Measurements from ENCODE around the gene VHLL. TPM values are rescaled to one million over a fixed set of nuclear protein-coding genes. Genes with fewer than 3 reads are reported as not detected.
"Not testable (repeated sequence)": the region's sequence is repeated elsewhere in the genome, so short reads cannot be mapped to it uniquely, and the experiment has no call there.

Gene VHLL
- total RNA-seq: not detected
- polyA plus RNA-seq: not detected
- long read RNA-seq, donor 1: 0 reads
- long read RNA-seq, donor 2: 0 reads
- long read RNA-seq, donor 3: 0 reads
- long read RNA-seq, donor 4: 0 reads
- long read RNA-seq, donor 5: 0 reads
- long read RNA-seq, donor 6: 0 reads
- long read RNA-seq, donor 7: 0 reads
- long read RNA-seq, donor 8: 0 reads
- long read RNA-seq, donor 9: 0 reads
- long read RNA-seq, donor 10: 0 reads

GRCh38 chr1:156298852-156299357 lies at the start of gene VHLL:
TSS of gene VHLL (minus strand) at chr1:156299307. CDS start at chr1:156299189, 118 bp downstream.
- Histone ChIP-seq H3K9me3 (no peaks in the 10 kb centered on the region), H3K27me3 (no peaks in the 10 kb centered on the region), H3K27ac (no peak within 1 kb of the TSS), H3K4me3 (no peak within 1 kb of the TSS), H3K4me1 (peaks cover 8 to 20% (median 16%) of the 10 kb centered on the region in 4 donors), H3K36me3 (peaks cover 0 to 5% (median 3%) of the 10 kb centered on the region in 4 donors)
- no peak for TF ChIP-seq CTCF (IDR thresholded peaks at IDR 0.05)
- TF ChIP-seq POLR2A (IDR thresholded peaks at IDR 0.05): no peak
- TF ChIP-seq EP300 (IDR thresholded peaks at IDR 0.05): no peak
- no peak for TF ChIP-seq POLR2AphosphoS5 (IDR thresholded peaks at IDR 0.05)
- WGBS, 5 donors: 89 to 94% (median 90%) methylated on average over 15 to 19 of the region's 19 CpGs
- intact Hi-C loops (cut with DNase I; ENCODE audit: low total_unique reads): no loop called here
- DNase-seq: no peak

DNA sequence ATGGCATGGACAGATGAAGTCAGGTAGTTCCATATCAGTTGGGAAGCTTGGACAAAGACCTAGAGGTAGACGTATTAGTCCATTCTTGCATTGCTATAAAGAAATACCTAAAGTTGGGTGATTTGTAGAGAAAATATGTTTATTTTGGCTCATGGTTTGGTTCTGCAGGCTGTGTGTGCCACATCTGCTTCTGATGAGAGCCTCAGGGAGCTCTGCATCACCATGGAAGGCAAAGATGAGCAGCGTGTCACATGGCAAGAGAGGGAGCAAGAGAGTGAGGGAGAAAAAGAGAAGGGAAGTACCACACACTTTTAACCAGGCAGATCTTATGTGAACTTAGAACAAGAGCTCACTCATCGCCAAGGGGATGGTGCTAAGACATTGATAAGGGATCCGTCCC lies 48.2 kb upstream of the VHLL start:
- intact Hi-C loops (cut with DNase I; ENCODE audit: low total_unique reads): no loop called here
- TF ChIP-seq POLR2AphosphoS5 (IDR thresholded peaks at IDR 0.05) (no peak), CTCF (IDR thresholded peaks at IDR 0.05) (no peak), POLR2A (IDR thresholded peaks at IDR 0.05) (no peak), EP300 (IDR thresholded peaks at IDR 0.05) (no peak)

DNA sequence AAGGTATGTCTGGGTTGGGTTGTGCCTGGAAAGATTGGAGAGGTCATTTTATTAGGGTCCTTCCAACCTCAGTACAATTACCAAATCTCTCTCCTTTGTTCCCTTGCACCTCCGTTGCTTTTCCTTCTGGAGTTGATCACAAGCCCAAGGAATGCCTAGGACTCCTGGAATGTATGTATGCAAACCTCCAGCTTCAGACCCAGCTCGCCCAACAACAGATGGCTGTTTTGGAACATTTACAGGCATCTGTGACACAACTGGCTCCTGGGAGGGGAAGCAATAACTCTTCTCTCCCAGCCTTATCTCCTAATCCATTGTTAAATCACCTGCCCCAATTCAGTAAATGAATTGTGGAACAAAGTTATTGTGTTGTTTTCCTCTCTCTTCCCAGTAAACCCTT lies 47.5 kb upstream of the VHLL start:
- Histone ChIP-seq H3K4me3 (no peak overlapping the region), H3K9me3 (no peaks in the 10 kb centered on the region), H3K27me3 (peaks cover 0 to 7% (median 0%) of the 10 kb centered on the region in 3 donors), H3K27ac (no peak overlapping the region), H3K36me3 (no peaks in the 10 kb centered on the region), H3K4me1 (no peaks in the 10 kb centered on the region)
- intact Hi-C loops (cut with DNase I; ENCODE audit: low total_unique reads): no loop called here
- no peak for TF ChIP-seq EP300 (IDR thresholded peaks at IDR 0.05)
- no peak for TF ChIP-seq CTCF (IDR thresholded peaks at IDR 0.05)
- TF ChIP-seq POLR2AphosphoS5 (IDR thresholded peaks at IDR 0.05): no peak
- no peak for TF ChIP-seq POLR2A (IDR thresholded peaks at IDR 0.05)
- 42 to 63% (median 58%) methylated on average over 2 of the region's 2 CpGs for WGBS, 5 donors
- DNase-seq: no peak

More for the DNA sequence above, 48.2 kb upstream of the VHLL start:
- H3K4me3 ChIP-seq: no peak overlapping the region
- H3K9me3 ChIP-seq: no peaks in the 10 kb centered on the region
- DNase-seq: no peak
- no peaks in the 10 kb centered on the region for H3K4me1 ChIP-seq
- WGBS, 5 donors: 84 to 91% (median 85%) methylated on average over 4 of the region's 4 CpGs
- H3K36me3 ChIP-seq: no peaks in the 10 kb centered on the region
- peaks cover 0 to 7% (median 0%) of the 10 kb centered on the region in 3 donors for H3K27me3 ChIP-seq
- H3K27ac ChIP-seq: no peak overlapping the region

GRCh38 chr1:156346035-156346434 lies 46.9 kb upstream of the VHLL start:
- H3K4me3 ChIP-seq; H3K27ac ChIP-seq; H3K27me3 ChIP-seq; H3K36me3 ChIP-seq; H3K4me1 ChIP-seq; intact Hi-C loops (cut with DNase I; ENCODE audit: low total_unique reads); DNase-seq; H3K9me3 ChIP-seq: not testable (repeated sequence)
- WGBS, 5 donors: 83 to 100% (median 93%) methylated on average over 2 of the region's 2 CpGs

GRCh38 chr1:156344409-156344808 lies 45.3 kb upstream of the VHLL start:
- no peaks in the 10 kb centered on the region for H3K4me1 ChIP-seq
- H3K27me3 ChIP-seq: peaks cover 0 to 7% (median 0%) of the 10 kb centered on the region in 3 donors
- no peaks in the 10 kb centered on the region for H3K9me3 ChIP-seq
- no peak overlapping the region for H3K4me3 ChIP-seq
- no peaks in the 10 kb centered on the region for H3K36me3 ChIP-seq
- no peak for DNase-seq
- no peak overlapping the region for H3K27ac ChIP-seq
- intact Hi-C loops (cut with DNase I; ENCODE audit: low total_unique reads): no loop called here
- TF ChIP-seq EP300 (IDR thresholded peaks at IDR 0.05) (no peak), POLR2A (IDR thresholded peaks at IDR 0.05) (no peak), CTCF (IDR thresholded peaks at IDR 0.05) (no peak), POLR2AphosphoS5 (IDR thresholded peaks at IDR 0.05) (no peak)
- 36 to 61% (median 51%) methylated on average over 3 of the region's 3 CpGs for WGBS, 5 donors

Data from stomach (tissue), 19 donors.